GM21529 (cell line): Measurements from ENCODE around the gene DTD2.
"Not testable (repeated sequence)": the region's sequence is repeated elsewhere in the genome, so short reads cannot be mapped to it uniquely, and the experiment has no call there.

Experiments used
- ATAC-seq: cut with Tn5 transposase; IDR thresholded peaks from one replicate; pipeline ENCODE4 v1.9.1; 2021; ENCODE audit not compliant: unreplicated experiment

DTD2 gene

DNA sequence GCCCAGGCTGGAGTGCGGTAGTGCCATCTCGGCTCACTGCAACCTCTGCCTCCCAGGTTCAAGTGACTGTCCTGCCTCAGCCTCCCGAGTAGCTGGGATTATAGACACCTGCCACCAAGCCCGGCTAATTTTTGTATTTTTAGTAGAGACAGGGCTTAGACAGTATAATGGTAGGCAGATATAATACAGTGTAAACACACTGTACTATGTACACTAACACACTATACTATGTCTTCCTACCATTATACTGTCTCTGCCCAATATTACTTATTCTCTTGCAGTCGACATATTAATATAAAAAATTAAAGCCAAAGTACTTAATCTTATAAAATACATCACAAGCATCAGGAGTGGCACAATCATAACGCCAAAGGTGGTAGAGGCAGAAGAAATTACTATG lies 15.0 kb downstream of the DTD2 start:
- no peak for ATAC-seq

DNA sequence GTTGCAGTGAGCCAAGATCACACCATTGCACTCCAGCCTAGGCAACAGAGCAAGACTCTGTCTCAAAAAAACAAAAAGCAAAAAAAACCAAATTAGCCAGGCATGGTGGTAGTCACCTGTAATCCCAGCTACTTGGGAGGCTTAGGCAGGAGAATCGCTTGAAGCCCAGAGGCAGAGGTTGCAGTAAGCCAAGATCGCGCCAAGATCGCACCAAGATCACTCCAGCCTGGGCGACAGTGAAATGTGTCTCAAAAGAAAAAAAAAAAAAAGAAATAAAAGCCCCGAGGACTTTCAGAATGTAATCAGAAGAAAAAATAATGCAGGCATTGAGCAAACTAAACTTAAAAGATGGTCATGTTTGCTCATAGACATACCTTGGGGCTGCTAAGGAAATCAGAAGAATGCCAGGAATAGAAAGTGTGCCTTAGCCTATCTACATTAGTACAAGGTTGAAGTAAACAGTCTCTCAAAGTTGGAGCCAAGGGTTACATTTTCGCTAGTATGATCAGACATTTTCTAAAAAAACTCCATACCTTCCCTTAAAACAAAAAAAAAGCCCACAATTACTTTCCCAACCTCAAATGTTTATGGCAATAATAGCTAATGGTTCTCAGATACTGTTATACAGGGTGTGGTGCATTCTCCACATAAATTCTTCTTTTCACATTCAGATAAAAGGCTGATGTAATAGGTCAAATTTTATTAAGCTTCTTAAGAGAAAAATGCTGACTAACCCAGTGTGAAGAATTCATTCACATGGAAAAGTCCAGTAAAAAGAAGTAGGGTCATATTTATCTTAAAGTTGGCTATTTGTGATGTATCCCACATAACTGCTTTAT lies 15.8 kb downstream of the DTD2 start:
- no peak for ATAC-seq

DNA sequence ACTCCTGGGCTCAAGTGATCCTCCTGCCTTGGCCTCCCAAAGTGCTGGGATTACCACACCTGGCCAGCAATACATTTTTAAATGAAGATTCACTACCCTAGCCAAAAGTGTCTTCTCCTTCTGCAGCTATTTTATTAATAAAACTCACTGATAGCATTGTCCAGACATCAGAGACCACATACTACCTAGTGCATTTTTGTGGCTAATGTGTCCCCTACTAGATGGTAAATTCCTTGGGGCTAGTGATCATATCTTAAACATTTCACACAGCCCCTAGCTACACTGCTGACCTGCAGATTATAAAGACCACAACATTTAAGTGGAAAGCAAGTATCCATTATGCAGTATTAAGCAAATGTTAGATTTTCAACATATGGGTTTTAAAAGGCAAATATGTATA lies 17.0 kb downstream of the DTD2 start:
- no peak for ATAC-seq

GRCh38 chr14:31439561-31439960 lies 17.7 kb downstream of the DTD2 start:
- ATAC-seq: no peak

DNA sequence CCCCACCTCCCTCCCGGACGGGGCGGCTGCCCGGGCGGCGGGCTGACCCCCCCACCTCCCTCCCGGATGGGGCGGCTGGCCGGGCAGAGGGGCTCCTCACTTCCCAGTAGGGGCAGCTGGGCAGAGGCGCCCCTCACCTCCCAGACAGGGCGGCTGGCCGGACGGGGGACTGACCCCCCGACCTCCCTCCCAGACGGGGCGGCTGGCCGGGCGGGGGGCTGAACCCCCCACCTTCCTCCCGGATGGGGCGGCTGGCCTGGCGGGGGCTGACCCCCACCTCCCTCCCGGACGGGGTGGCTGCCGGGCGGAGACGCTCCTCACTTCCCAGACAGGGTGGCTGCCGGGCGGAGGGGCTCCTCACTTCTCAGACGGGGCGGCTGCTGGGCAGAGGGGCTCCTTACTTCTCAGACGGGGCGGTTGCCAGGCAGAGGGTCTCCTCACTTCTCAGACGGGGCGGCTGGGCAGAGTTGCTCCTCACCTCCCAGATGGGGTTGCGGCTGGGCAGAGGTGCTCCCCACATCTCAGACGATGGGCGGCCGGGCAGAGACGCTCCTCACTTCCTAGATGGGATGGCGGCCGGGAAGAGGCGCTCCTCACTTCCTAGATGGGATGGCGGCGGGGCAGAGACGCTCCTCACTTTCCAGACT lies 20.1 kb downstream of the DTD2 start:
- not testable (repeated sequence) for ATAC-seq

- no peak for ATAC-seq
Measured at GRCh38 chr14:31435276-31435675, 22.0 kb downstream of the DTD2 start.

GRCh38 chr14:31430634-31431264 lies 26.6 kb downstream of the DTD2 start:
- no peak for ATAC-seq

- ATAC-seq: no peak
Measured at GRCh38 chr14:31429791-31430190, 27.5 kb downstream of the DTD2 start.

- ATAC-seq: no peak
Measured at GRCh38 chr14:31428011-31428410, 29.3 kb downstream of the DTD2 start.

DNA sequence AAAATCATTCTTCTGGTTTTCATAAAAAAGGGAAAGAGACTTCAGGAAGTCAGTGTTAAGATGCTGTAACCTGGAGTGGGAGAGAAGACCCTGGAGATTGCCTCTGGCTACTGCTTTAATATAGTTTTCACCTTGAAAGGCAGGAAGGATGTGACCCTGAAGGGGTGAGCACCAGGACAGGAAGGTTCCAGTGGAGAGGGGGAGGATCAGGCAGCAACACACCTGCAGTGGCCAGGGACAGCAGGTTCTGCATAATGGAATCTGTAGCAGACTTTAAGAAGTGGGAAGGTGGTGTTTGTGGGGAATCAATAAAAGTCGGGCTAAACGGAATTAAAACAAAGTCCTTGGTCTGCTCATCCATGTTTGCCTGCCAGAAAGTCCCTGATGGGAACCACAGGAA lies 30.6 kb downstream of the DTD2 start:
- no peak for ATAC-seq

GRCh38 chr14:31425905-31426304 lies 31.4 kb downstream of the DTD2 start:
- ATAC-seq: no peak

DNA sequence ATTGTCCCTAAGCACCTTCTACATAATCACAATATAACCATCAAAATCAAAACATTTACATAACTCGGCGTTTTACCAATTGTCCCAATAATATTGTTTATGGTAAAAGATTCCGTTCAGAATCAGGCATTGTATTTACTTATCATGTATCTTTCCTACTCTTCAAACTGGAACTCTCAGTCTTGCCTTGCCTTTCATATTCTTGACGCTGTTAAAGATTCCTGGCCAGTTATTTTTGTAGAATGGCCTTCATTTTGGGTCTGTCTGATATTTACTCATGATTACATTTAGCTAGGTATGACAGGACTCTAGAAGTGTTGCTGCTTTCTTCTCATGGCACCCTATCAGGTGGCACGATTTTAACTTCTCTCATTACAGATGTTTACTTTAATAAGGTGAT lies 36.1 kb downstream of the DTD2 start:
- ATAC-seq: no peak

- ATAC-seq: peak; percentile 96
Measured at GRCh38 chr14:31420319-31421111, 36.8 kb downstream of the DTD2 start, which contains the start of gene HEATR5A. HEATR5A (minus strand) TSS chr14:31420550; CDS start chr14:31402975, 17,575 bp downstream.

DNA sequence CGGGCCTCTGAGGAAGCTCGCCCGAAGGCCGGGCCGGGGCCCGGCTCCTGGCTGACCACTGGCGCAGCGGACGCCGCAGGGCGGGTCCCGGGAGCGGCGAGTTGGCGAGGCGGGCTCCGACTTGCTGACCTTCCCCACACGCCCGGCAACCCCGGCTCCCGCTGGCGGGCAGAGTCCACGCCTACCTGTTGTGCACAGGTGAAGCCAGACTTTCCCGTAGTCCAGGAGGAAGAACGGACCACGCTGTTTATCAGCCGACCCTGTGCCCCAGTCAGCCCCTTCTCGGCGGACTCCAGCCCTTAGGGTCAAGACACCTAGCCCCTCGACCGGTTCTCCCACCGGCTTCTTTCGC lies 37.4 kb downstream of the DTD2 start:
- peak; percentile 23 for ATAC-seq

DNA sequence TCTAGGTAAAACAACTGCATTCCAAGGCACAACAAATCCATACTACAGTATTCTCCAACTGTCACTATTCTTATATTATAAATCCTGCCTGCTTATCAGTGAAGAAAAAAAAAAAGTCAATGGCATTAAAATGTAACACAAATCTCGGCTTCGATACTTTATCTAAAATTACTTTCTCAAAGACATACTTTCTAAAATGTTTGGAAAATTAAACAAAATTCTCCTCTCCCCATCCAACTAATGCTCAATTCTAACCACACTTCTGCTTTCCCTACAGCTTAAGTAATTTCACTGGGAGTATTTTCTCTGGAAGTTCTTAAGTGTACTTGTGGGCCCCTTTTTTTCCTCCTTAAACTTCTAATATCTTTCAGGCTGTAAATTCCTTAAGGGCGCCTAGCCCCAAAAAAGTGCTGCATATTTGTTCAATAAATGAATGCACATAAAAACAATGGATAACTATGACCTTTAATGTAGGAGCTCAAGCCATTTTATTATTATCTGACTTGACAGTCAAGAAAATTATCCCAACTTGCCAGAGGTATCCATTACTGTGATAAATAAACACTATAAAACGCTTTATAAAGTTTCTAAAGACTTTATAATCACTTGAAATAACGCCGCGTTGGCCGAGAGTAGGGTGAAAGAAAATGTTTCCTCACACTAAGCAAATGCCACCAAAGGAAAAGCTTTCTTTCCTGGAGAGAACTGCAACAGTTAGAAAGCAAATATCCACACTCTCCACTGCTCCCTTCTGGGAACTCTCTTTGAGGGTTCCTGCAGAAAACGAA lies 37.9 kb downstream of the DTD2 start:
- no peak for ATAC-seq

GRCh38 chr14:31418440-31418839 lies 38.9 kb downstream of the DTD2 start:
- no peak for ATAC-seq

- no peak for ATAC-seq
Measured at GRCh38 chr14:31414190-31414833, 43.0 kb downstream of the DTD2 start.

GRCh38 chr14:31411218-31411727 lies 46.0 kb downstream of the DTD2 start:
- ATAC-seq: no peak

DNA sequence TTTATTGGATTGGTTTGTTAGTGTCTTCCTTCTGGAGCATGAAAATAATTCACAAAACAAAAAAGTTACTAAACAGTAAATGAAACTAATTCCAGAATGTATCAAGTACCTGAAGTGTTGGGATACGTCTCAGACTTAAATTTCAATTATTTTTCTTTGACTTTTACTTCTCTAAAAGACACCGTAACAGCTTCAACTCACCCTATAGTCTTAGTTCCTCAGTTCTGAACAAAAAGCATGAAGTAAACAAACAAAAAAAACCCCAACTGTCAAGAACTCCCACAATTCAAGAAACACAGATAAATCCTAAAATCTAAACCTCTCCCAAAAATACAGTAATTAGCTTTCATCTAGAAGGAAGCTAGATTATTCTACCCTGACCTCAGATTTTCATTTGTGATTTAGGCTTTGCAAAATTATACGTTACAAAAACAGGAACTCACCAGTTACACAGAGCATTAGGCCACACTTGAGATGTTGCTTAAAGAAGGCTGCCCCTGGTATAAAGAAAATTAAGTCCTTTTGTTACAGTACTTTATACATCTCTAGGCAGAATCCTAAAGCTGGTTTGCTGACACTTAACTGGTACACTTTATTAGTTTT lies 47.2 kb downstream of the DTD2 start:
- ATAC-seq: no peak
